Activated CD4-positive, alpha-beta T cell treated with anti-CD3 and anti-CD28 coated beads, Interleukin-2, Interleukin-6, amounts not matched to agents 100 ng/mL and 50 ng/mL, durations not matched to agents 16 hours and 8 hours (primary cell): ENCODE results near the gene CBX4.

Experiments used
- DNase-seq: peaks from one replicate; pipeline ENCODE4 v3.0.0-alpha.2; 2020

Gene CBX4

GRCh38 chr17:79811011-79811867, 28.0 kb downstream of the CBX4 start:
- peak; percentile 45 for DNase-seq

- DNase-seq: peak; percentile 83
These were observed 28.9 kb downstream of the CBX4 start for GRCh38 chr17:79810130-79811010.

- DNase-seq: no peak
These were observed 29.6 kb downstream of the CBX4 start for GRCh38 chr17:79809530-79810129.

GRCh38 chr17:79808763-79809529, 30.3 kb downstream of the CBX4 start:
- peak; percentile 46 for DNase-seq

GRCh38 chr17:79806863-79807720, 32.1 kb downstream of the CBX4 start:
- DNase-seq: no peak

GRCh38 chr17:79806446-79806760, 32.8 kb downstream of the CBX4 start:
- DNase-seq: no peak

- DNase-seq: no peak
These were observed 34.2 kb downstream of the CBX4 start for GRCh38 chr17:79804856-79805696.

- DNase-seq: peak; percentile 87
These were observed 35.0 kb downstream of the CBX4 start for GRCh38 chr17:79803997-79804855.

- no peak for DNase-seq
These were observed 35.7 kb downstream of the CBX4 start for GRCh38 chr17:79803421-79803996.

- no peak for DNase-seq
These were observed 36.4 kb downstream of the CBX4 start for GRCh38 chr17:79802736-79803420.

- DNase-seq: no peak
These were observed 37.1 kb downstream of the CBX4 start for GRCh38 chr17:79802039-79802735.

GRCh38 chr17:79801156-79802038, 37.8 kb downstream of the CBX4 start:
- DNase-seq: no peak

- peak; percentile 61 for DNase-seq
These were observed 38.7 kb downstream of the CBX4 start for GRCh38 chr17:79800325-79801155.

- DNase-seq: no peak
These were observed 39.5 kb downstream of the CBX4 start for GRCh38 chr17:79799538-79800324.

- no peak for DNase-seq
These were observed 40.1 kb downstream of the CBX4 start for GRCh38 chr17:79799174-79799537.
